ENCODE results near the gene TLCD3A.
A peak's percentile ranks its signal among the peaks of the same experiment; 100 is the strongest.
"Not testable (repeated sequence)": the region's sequence is repeated elsewhere in the genome, so short reads cannot be mapped to it uniquely, and the experiment has no call there.

TLCD3A gene

DNA sequence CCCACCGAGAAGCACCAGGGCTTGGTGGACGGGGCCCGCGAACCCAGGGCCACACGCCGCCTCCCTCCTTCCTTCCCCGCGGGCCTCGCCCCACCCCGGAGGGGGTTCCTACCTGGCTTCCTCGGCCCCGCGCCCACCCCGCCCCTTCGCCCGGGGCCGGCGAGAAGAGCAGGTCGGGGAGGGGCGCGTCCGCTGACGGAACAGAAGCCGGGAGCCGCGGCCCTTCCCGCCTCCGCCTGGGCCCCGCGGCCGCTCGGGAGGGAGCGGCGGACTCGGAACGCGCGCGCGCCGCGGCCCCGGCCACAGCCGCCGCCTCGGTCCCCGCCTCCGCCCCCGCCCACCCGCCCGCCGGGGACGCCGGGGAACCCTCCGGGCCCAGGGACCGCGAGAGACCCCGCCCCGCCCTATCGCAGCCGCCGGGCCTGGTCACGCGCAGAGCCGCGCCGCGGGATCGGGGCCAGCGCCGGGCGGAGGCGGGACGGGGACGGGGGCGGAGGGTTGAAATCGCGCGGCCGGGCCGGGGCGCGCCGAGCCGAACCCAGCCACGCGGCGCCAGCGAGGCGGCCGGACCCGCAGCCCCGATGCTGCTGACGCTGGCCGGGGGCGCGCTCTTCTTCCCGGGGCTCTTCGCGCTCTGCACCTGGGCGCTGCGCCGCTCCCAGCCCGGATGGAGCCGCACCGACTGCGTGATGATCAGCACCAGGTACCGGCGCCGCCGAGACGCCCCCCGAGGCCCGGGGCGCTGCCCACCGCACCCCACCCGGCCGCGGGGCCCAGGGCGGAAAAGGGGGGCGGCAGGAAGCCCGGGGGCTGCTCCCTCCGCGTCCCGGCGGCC lies at the start of gene TLCD3A:
Gene TLCD3A, plus strand, starts transcription at position 530 of the 835 bp plus-strand sequence. Its CDS starts 52 bp downstream, at position 582.
- DNase-seq, result no peak

DNA sequence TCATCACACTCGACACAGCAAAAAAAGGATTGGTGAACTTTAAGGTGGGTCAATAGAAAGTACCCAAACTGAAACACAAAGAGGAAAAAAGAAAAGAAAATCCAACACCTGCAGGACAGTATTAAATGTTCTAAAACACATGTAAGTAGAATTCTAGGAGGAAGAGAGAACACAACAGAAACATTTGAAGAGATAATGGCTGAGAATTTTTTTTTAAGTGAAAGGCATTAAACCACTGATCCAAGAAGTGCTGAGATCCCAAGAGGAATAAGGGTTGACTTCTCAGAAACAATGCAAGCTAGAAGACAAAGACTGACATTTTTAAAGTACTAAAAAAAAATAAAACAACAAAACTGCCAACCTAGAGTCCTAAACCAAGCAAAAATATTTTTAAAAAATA lies 49.4 kb upstream of the TLCD3A start:
- no peak for DNase-seq

DNA sequence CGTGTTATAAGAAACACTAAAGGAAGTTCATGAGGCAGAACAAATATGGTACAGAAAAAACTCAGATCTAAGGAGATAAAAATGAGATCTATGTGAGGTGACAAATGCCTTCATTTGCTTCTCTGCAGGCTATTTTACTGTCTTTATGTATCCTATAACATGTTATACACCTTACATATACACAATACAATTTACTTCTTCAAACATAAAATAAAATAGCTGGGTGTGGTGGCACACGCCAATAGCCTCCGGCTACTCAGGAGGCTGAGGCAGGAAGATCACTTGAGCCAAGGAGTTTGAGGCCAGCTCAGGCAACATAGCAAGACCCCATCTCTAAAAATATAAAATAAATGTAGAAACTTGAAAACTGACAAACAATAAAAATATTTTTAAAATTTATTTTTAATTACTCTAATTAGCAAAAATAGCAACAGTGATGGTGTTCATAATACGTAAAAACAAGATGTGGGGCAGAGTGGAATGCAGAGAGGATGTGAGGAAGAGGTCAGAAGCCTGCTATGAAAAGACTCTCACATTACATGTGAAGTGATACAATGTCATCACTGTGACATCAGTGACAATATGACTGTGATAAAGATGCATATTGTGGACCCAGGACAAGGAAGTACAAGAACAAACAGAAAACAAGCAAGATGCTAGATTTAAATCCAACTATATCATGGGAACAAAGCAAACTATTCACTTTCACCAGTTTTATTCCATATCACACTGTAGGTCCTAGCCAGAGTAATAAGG lies 48.7 kb upstream of the TLCD3A start:
- DNase-seq, result no peak

DNA sequence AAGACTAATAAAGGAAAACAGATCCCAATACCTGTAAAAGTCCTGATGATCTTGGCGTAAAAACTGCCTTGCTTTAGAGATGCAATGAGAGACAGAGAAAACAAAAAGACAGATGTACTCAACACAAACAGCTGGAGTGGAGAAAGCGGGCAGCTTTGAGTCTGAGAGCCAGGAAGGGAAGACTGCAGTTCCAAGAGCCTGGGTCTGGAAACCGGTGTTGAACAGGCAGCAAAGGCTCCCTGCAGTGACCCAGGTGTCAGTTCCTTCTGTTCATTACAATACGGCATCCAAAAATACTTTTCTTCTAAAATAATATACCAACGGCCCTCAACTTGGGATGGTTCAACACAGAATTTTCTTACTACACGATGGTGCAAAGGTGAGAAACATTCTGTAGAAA lies 47.4 kb upstream of the TLCD3A start:
- no peak for DNase-seq

DNA sequence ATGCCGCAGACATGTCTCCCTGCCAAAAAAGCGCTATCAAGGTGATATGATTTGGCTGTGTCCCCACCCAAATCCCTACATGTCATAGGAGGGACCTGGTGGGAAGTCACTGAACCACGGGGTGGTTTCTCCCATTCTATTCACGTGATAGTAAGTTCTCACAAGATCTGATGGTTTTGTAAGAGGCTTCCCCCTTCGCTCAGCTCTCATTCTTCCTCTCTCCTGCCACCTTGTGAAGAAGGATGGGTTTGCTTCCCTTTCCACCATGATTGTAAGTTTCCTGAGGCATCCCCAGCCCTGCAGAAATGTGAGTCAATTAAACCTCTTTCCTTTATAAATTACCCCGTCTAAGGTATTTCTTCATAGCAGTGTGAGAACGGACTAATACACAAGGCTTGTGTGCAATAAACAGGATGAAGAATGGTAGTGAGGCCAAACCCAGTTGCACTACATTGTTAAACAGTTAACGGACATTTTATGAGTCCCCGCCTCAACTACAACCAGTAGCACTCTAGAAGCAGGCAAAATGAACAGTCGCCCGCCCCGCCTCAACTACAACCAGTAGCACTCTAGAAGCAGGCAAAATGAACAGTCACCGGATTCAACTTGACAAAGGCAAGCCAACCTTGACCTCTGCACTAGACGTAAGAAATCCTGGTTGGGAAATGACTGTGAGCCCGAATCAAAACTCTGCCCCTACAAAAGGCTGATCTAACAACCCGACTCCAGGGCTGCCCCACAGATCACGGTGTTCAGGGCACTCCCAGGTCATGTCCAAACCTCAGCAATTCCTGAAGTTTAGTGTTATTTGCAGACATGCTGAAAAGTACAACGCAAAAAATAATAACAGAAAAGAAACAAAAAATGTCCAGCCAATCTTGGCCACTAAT lies 44.1 kb upstream of the TLCD3A start:
- DNase-seq, result peak in 1 of 2 donors; percentile 71

DNA sequence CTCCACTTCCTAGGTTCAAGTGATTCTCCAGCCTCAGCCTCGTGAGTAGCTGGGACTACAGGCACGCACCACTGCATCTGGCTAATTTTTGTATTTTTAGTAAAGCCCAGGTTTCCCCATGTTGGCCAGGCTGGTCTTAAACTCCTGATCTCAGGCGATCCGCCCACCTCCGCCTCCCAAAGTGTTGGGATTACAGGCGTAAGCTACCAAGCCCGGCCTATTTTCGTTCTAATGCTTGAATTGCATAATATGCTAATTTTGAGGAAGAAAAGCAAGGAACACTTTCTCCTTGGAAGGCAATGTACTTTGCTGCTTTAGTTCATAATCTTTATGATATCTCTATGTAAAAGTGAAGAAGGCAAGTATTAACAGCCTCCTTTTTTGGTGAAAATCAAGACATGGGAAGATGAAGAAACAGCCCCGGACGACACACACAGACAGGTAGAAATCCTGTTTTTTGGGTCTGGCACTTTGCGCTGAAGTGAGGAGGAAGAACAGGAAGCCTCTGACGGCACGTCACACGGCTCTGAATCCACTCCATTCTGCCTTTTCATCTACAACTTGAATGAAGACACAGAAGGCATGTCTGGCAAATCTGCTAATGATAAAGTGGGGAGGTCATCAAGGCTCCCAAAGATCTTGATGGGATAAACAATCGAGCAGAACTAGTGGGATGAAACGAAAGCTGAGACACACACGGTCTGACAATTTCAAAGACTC lies 42.7 kb upstream of the TLCD3A start:
- no peak for DNase-seq

DNA sequence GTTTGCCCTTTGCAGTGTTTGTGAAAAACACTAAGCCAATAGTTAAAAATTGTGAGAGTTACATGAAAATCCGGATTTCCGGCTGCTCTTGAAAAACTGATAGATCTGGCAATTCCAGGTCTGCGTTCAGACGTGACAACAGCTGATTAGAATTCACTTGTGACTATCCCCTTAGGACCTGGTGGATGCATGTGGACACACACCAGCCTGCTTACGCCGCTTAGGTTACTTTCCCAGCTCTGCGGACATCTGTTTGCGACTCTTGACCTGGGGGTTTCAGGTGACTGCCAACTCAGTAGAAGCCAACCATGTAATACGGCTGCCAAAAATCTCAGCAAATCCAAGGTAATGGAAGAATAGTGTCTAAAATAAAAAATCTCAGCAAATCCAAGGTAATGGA lies 42.0 kb upstream of the TLCD3A start:
- DNase-seq, result no peak

DNA sequence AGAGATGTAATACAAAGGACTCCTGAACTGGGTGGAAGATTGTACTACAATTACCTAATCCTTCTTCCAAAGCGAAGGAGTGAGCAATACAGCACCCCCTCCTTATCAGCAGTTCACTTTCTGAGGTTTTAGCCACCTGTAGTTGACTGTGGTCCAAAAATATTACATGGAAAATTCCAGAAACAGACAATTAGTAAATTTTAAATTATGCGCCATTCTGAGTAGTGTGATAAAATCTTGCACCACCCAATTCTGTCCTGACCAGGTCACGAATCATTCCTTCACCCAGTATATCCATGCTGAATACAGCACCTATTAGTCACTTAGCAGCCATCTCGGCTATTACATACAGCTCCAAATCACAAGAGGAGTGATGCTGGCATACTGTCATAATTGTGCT lies 41.0 kb upstream of the TLCD3A start:
- no peak for DNase-seq

DNA sequence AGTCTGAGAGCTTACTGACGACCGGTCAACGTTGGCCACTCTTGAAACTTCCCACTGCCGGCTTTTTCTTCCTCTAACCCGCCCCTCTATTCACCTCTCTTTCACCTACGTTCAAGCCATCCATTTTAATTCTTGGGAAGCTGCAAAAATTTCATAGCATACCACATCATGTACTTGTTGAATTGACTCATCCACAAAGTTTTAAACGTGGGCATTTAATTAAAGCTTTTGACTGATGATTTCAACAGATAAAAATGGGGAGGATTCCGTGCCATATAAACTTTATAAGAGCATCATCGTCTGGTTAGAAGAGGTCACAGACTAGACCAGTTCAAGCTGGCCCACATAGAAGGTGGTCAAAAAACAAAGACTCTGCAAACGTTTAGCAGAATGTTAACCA lies 40.3 kb upstream of the TLCD3A start:
- DNase-seq, result no peak

DNA sequence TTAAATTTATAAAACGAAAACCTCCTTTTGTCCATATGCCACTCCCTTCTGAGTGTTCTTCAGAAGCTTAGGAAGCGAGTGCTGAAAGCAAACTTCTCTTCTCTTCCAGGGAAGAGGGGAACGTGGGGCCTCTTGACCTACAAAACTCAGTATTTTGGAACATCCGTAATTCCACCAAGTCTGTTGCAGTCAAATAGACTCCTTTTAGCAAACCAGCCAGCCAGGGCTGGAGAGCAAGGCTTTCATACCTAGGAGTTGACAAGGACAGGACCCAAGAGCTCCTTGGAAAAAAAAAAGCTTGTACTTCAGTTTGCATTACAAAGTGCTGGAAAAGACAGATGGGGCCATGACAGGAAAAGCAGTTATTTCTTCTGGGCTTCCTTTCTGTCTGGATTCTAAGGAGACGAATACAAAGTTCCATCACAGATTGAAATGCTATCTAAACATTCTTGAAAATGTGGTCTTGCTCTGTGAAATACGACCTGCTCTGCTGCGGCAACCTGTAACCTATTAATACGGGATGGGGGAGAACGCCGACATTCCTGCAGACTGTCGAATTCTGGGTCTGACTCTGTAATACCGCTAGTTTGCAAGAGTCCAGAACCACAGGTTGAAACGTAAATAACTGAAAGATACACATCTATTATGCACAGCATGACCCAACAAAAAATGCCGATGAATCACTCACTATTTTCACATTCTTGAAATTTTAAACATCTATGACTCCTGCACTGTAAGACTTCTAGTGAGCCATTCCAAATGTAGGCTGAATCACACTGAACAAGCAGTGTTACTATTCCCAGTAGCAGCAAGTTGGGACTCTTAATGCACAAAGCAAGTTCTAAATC lies 38.4 kb upstream of the TLCD3A start:
- no peak for DNase-seq

DNA sequence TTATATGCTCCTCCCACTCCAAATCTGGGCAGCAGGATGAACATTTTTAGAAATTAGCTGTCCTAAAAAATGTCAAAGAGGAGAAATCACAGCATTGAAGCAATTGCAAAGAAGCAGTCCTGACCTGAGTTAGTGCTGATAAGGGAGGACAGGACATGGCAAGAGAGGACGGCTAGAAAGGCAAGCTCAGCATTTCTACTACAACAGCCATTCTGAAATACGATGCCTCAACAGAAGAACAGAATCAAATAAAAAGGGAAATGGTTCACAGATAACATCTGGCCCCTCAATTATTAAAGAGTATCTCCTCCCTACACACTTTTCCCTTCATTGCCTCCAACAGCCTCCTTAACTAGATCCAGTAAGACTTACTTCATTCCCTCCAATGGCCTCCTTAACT lies 36.0 kb upstream of the TLCD3A start:
- no peak for DNase-seq

DNA sequence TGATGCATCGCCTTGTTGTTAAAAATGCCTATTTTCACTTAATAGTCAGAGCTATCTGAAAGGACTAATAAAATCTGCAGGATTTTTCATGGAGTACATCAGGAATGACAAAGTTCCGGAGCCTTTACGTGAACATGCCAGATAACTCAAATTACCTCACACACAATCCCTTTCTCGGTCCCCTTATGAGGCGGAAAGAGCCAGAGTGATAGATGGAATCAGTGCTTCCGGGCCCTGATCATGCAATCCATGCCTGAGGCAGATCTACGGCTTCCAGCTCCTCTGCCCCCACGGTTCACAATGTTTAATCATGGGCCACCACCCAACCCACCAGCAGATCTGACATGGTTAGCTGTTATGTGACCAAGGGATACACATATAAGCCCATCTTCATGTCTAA lies 34.7 kb upstream of the TLCD3A start:
- no peak for DNase-seq

DNA sequence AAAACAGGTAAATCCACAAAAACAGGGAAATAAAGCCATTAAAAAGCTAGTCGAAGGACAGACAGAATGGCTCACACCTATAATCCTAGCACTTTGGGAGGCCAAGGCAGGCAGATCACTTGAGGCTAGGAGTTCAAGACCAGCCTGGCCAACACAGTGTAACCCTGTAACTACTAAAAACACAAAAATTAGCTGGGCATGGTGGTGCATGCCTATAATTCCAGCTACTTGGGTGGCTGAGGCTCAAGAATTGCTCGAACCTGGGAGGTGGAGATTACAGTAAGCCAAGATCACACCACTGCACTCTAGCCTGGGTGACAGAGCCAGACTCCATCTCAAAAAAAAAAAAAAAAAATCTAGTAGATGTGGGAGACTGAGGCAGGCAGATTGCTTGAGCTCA lies 34.3 kb upstream of the TLCD3A start:
- not testable (repeated sequence) for DNase-seq

DNA sequence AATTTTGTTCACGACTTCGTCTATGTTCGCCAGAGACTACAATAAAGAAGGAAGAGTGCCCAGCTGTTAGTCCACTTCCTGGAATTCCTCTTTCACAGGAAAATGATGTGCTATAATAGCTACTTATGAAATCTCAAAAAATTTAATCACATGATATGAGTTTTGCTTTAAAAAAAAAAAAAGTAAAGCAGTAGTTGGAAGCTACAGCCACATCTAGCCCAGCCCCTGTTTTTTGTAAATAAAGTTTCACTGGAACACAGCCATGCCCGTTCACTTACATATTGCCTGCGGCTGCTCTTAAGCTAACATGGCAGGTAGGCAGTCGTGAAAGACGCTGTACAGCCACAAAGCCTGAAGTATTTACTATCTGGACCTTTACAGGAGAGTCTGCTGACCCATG lies 33.1 kb upstream of the TLCD3A start:
- DNase-seq, result no peak

DNA sequence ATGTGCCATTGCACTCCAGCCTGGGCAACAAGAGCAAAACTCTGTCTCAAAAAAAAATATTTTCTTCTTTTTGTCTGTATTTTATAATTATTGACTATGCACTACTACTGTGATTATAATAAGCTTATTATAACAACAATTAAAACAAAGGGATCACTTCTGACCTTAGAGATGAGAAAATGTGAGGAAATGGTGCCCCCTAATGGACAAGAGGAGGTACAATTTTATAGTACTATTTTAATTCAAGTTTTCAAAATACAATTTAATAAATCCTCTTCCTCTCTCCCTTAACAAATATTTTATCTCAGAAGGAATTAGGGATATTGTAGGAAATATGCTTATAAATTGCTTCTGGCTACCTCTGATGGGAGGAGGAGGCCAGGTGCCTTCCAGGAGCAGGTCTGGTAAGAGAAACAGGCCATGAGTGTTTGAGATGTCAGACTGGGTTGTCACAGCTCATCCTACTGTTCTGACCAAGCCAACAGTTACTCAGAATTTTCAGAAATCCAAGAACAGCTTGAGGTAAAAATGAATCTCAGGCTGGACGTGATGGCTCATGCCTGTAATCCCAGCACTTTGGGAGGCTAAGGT lies 31.8 kb upstream of the TLCD3A start:
- DNase-seq, result peak in 1 of 2 donors; percentile 55

DNA sequence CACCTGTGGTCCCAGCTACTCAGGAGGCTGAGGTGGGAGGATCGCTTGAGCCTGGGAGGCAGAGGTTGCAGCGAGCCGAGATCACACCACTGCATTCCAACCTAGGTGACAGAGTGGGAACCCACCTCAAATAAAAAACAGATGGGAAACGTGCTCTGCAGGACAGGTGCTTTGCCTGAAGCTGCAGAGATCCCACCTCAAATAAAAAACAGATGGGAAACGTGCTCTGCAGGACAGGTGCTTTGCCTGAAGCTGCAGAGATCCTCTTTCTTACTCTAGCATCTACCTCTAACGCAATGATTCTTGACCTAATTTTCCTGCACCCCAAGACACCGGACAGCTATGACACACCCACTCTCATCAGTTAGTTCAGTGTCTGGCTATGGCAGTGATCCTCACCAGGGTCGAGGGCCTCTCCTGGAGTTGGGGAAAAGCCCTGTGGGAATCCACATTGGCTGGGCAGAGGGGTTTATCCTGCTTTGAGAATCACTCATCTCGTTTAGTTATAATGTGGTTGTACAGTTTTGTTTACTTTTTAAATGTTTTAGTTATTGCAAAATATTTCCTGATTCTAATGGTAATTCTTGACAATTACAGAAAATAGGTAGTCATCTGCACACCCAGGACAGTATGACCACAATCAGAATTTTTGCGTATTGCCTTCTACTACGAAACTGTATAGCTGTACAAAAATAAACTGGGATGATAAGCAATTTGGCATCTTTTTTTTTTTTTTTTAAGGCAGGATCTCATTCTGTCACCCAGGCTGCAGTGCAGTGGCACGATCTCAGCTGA lies 29.1 kb upstream of the TLCD3A start:
- DNase-seq, result no peak

DNA sequence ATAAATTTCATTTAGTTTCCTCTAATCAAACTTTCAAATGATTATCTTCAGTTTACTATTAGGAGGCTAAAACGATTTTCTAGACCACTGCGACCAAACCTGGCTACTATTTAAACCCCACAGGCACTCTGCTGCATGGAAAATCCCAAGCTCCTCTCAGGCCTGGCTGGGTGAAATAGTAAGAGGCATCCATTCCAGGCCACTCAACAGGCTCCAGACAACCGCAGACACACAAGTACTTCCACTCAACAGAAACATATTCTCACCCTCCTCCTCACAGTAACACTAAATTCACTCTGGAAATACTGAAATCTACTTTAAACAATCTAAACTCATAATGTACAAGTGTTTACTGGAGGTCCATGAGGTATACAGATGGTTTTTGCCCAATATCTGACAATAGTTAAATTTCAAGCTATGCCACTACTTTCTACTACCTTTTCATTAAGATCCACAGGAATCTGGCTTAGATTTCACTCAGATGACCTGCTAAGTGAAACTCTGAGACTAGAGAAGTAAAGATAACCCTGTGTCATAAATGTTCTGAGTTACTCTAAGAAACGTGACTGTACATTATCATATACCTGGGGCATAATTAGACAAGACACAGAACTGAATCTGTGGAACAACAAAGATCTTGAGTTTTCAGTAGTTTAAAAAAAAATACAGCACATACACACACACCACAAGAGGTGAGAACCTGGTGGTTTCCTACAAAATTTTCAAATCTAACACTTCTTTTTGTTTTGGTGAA lies 28.1 kb upstream of the TLCD3A start:
- no peak for DNase-seq

DNA sequence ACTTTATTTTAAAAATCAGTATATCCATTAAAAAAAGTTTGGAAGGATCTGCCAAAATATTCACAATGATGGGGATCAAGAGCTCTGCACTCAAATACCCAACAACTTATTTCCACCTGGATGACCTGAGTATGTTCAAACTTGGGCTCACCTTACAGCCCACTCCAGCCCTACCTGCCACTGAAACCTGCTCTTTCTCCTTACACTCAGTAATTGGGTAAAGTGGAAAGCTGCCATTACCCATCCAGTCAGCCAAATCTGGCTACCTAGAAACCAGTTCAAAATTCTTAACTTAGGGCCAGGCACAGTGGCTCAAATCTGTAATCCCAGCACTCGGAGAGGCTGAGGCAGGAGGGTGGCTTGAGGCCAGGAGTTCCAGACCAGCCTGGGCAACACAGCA lies 27.4 kb upstream of the TLCD3A start:
- DNase-seq, result no peak

DNA sequence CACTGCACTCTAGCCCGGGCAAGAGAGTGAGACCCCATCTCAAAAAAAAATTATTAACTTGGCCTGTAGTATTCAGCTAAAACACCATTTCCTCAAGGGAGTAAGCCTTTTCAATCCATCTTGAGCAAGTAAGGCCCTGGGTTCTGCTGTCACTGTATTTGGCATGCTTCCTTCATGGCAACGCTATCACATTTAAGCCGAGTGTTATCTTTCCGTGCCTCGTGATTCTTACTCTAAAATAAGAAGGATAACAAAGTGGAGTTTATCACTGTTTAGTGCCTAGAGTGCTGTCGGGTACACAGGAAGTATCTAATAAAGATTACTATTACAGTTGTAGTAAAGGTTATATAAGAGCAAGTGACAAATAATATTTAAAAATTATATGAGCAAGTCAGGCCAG lies 26.5 kb upstream of the TLCD3A start:
- no peak for DNase-seq

DNA sequence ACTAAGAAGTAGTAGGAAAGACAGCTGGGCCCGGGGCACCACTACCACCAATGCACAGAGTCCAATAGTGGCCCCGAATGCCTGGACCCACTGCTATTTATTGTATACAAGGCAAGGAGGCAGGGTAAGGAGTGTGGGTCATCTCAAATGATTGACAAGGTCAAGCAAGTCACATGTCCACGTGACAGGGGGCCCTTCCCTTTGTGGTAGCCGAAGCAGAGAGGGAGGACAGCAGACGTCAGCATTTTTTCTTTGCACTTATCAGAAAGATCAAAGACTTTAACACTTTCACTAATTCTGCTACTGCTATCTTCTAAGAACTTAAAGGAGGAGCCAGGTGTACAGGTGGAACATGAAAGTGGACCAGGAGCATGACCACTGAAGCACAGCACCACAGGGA lies 24.3 kb upstream of the TLCD3A start:
- no peak for DNase-seq
